Trophoblast cell (in vitro differentiated cells and primary cell): ENCODE data around the gene CCDC61.

ENCODE experiments used
- DNase-seq, 2 donors: peaks; one replicate each; pipeline ENCODE4 v3.0.0-alpha.2; 2016
- H2AFZ ChIP-seq: 2 replicates; pipeline ENCODE4 v1.6.1; 2013; ENCODE audit warnings: low read length, moderate library complexity, mild to moderate bottlenecking; ENCODE audit not compliant: insufficient read depth, poor library complexity
- H2AK5ac ChIP-seq: 2 replicates; pipeline ENCODE4 v1.6.1; 2013; ENCODE audit warnings: mild to moderate bottlenecking, low read length
- H2BK120ac ChIP-seq: 2 replicates; pipeline ENCODE4 v1.6.1; 2013; ENCODE audit warnings: low read length, mild to moderate bottlenecking, moderate library complexity; ENCODE audit not compliant: insufficient read depth, poor library complexity
- H2BK12ac ChIP-seq: 2 replicates; pipeline ENCODE4 v1.6.1; 2013; ENCODE audit warnings: mild to moderate bottlenecking, low read length, moderate library complexity
- H2BK5ac ChIP-seq: 2 replicates; pipeline ENCODE4 v1.6.1; 2013; ENCODE audit warnings: low read length, low read depth, moderate library complexity, mild to moderate bottlenecking; ENCODE audit not compliant: poor library complexity
- H3K14ac ChIP-seq: 2 replicates; pipeline ENCODE4 v1.6.1; 2013; ENCODE audit warnings: mild to moderate bottlenecking, low read length
- H3K18ac ChIP-seq: 2 replicates; pipeline ENCODE4 v1.6.1; 2013; ENCODE audit warnings: mild to moderate bottlenecking, low read length
- H3K23ac ChIP-seq: 2 replicates; pipeline ENCODE4 v1.6.1; 2013; ENCODE audit warnings: low read length
- H3K27ac ChIP-seq: 2 replicates; pipeline ENCODE4 v1.5.1; 2013; ENCODE audit warnings: low read depth, mild to moderate bottlenecking, inconsistent platforms, low read length, moderate library complexity
- H3K27me3 ChIP-seq: 2 replicates; pipeline ENCODE4 v1.6.1; 2013; ENCODE audit warnings: inconsistent platforms, mild to moderate bottlenecking, low read length, moderate library complexity; ENCODE audit not compliant: insufficient read depth
- H3K36me3 ChIP-seq, 2 experiments: 1 replicate in 1 of 2; 2 replicates in 1 of 2; pipeline ENCODE4 v1.6.1; 2013; ENCODE audit warnings: low read length in 2 of 2, mild to moderate bottlenecking in 2 of 2, moderate library complexity in 1 of 2; ENCODE audit not compliant: insufficient read depth in 2 of 2, control insufficient read depth in 1 of 2
- H3K4ac ChIP-seq: 2 replicates; pipeline ENCODE4 v1.6.1; 2013; ENCODE audit warnings: low read depth, mild to moderate bottlenecking, low read length, moderate library complexity
- H3K4me1 ChIP-seq, 2 experiments: 1 replicate in 1 of 2; 2 replicates in 1 of 2; pipeline ENCODE4 v1.6.1; 2013; ENCODE audit warnings: low read length in 2 of 2, mild to moderate bottlenecking in 2 of 2, moderate library complexity in 1 of 2; ENCODE audit not compliant: insufficient read depth in 2 of 2, control insufficient read depth in 1 of 2
- H3K4me2 ChIP-seq: 2 replicates; pipeline ENCODE4 v1.6.1; 2013; ENCODE audit warnings: inconsistent platforms, mild to moderate bottlenecking, low read length, moderate library complexity
- H3K4me3 ChIP-seq: 2 replicates; pipeline ENCODE4 v1.5.1; 2013; ENCODE audit warnings: mild to moderate bottlenecking, low read depth, low read length, inconsistent platforms
- H3K79me1 ChIP-seq: one replicate; pipeline ENCODE4 v1.6.1; 2013; ENCODE audit warnings: low read length
- H3K79me2 ChIP-seq: 2 replicates; pipeline ENCODE4 v1.6.1; 2013; ENCODE audit warnings: low read length, mild to moderate bottlenecking; ENCODE audit not compliant: control insufficient read depth, insufficient read depth, poor library complexity
- H3K9ac ChIP-seq: 2 replicates; pipeline ENCODE4 v1.6.1; 2013; ENCODE audit warnings: mild to moderate bottlenecking, low read length
- H3K9me3 ChIP-seq: 2 replicates; pipeline ENCODE4 v1.6.1; 2013; ENCODE audit warnings: low read depth, mild to moderate bottlenecking, control low read depth, inconsistent platforms, low read length; ENCODE audit not compliant: insufficient read depth
- H4K12ac ChIP-seq: 2 replicates; pipeline ENCODE4 v1.6.1; 2013; ENCODE audit warnings: low read depth, mild to moderate bottlenecking, low read length, moderate library complexity
- H4K8ac ChIP-seq: 2 replicates; pipeline ENCODE4 v1.6.1; 2013; ENCODE audit warnings: low read depth, mild to moderate bottlenecking, low read length, moderate library complexity
- H4K91ac ChIP-seq: one replicate; pipeline ENCODE4 v1.6.1; 2013; ENCODE audit warnings: low read depth, mild to moderate bottlenecking, low read length, moderate library complexity
- WGBS: extraction: QIAGEN DNeasy Blood & Tissue Kit; methylation state at CpG from one replicate; pipeline ENCODE4 v1.1.7; 2013; ENCODE audit warnings: missing lambda C conversion rate; ENCODE audit not compliant: insufficient read length, insufficient coverage; ENCODE audit errors: extremely low coverage; 5-methylcytosine and 5-hydroxymethylcytosine counted together

CCDC61 gene

DNA sequence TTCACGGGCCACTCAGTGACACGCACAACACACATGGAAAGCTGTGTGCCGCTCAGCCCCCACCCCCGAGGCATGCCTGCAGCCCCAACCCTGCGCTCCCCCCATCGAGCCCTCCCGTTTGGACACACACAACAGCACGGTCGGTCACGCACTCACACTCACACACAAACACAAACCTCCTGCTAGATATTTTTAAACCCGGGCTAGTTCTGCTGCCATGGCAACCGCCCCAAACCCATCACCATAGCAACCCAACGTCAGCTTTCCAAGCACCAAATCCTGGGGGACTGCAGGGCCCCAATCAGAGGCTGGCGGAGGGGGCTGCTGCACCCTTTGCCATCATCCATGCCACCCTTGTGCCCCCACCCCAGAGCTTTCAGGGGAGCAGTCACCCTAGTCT lies 19.1 kb upstream of the CCDC61 start:
- H3K23ac ChIP-seq = no peak overlapping the region
- no peak overlapping the region for H3K18ac ChIP-seq
- no peak overlapping the region for H3K9ac ChIP-seq
- no peak overlapping the region for H4K12ac ChIP-seq
- no peak overlapping the region for H2BK12ac ChIP-seq
- no peak overlapping the region for H4K91ac ChIP-seq
- no peaks in the 10 kb centered on the region for H3K36me3 ChIP-seq
- no peaks in the 10 kb centered on the region for H3K4me1 ChIP-seq
- H3K4ac ChIP-seq = no peak overlapping the region
- H3K27me3 ChIP-seq = peaks cover 21% of the 10 kb centered on the region
- no peak for DNase-seq
- H3K27ac ChIP-seq = no peak overlapping the region
- H4K8ac ChIP-seq = no peak overlapping the region
- H2AK5ac ChIP-seq = no peak overlapping the region
- no CpG with 5 or more reads among the region's 14 CpGs for WGBS
- no peak overlapping the region for H3K4me2 ChIP-seq
- no peaks in the 10 kb centered on the region for H3K79me1 ChIP-seq
- H3K79me2 ChIP-seq = no peaks in the 10 kb centered on the region
- no peak overlapping the region for H2BK120ac ChIP-seq
- peaks cover 6% of the 10 kb centered on the region for H3K9me3 ChIP-seq
- H3K4me3 ChIP-seq = no peak overlapping the region
- no peak overlapping the region for H2BK5ac ChIP-seq
- H3K14ac ChIP-seq = no peak overlapping the region
- H2AFZ ChIP-seq = no peak overlapping the region

- Histone ChIP-seq H3K9me3 (peaks cover 4% of the 10 kb centered on the region), H2BK12ac (no peak overlapping the region), H2AFZ (no peak overlapping the region), H3K27ac (no peak overlapping the region), H3K18ac (no peak overlapping the region), H4K8ac (no peak overlapping the region), H3K4ac (no peak overlapping the region), H3K4me3 (no peak overlapping the region), H4K12ac (no peak overlapping the region), H3K23ac (no peak overlapping the region), H2BK120ac (no peak overlapping the region), H3K27me3 (peaks cover 12% of the 10 kb centered on the region), H3K36me3 (no peaks in the 10 kb centered on the region), H2BK5ac (no peak overlapping the region), H2AK5ac (no peak overlapping the region), H3K9ac (no peak overlapping the region), H3K79me2 (no peaks in the 10 kb centered on the region), H3K14ac (no peak overlapping the region), H3K4me2 (no peak overlapping the region), H4K91ac (no peak overlapping the region), H3K4me1 (no peaks in the 10 kb centered on the region), H3K79me1 (no peaks in the 10 kb centered on the region)
- no CpG with 5 or more reads among the region's 7 CpGs for WGBS
- no peak for DNase-seq
Measured at GRCh38 chr19:45978156-45978555, 17.1 kb upstream of the CCDC61 start.

GRCh38 chr19:45981350-45981749 lies 13.9 kb upstream of the CCDC61 start:
- Histone ChIP-seq H4K8ac (no peak overlapping the region), H3K4me3 (no peak overlapping the region), H3K79me2 (no peaks in the 10 kb centered on the region), H4K12ac (no peak overlapping the region), H3K27me3 (no peaks in the 10 kb centered on the region), H2BK5ac (no peak overlapping the region), H3K18ac (no peak overlapping the region), H2BK12ac (no peak overlapping the region), H3K4me1 (no peaks in the 10 kb centered on the region), H2BK120ac (no peak overlapping the region), H3K27ac (no peak overlapping the region), H3K4ac (no peak overlapping the region), H3K14ac (no peak overlapping the region), H3K79me1 (no peaks in the 10 kb centered on the region), H3K9ac (no peak overlapping the region), H2AFZ (no peak overlapping the region), H4K91ac (no peak overlapping the region), H3K4me2 (no peak overlapping the region), H3K36me3 (no peaks in the 10 kb centered on the region), H3K23ac (no peak overlapping the region), H3K9me3 (no peaks in the 10 kb centered on the region), H2AK5ac (no peak overlapping the region)
- no peak for DNase-seq
- WGBS = no CpG with 5 or more reads among the region's 2 CpGs

GRCh38 chr19:45985321-45985720 lies 9.9 kb upstream of the CCDC61 start:
- Histone ChIP-seq H2AK5ac (no peak overlapping the region), H3K79me1 (no peaks in the 10 kb centered on the region), H3K23ac (no peak overlapping the region), H2AFZ (no peak overlapping the region), H2BK12ac (no peak overlapping the region), H3K27ac (no peak overlapping the region), H3K27me3 (no peaks in the 10 kb centered on the region), H3K36me3 (no peaks in the 10 kb centered on the region), H3K9ac (no peak overlapping the region), H3K4me1 (no peaks in the 10 kb centered on the region), H3K4ac (no peak overlapping the region), H3K9me3 (no peaks in the 10 kb centered on the region), H3K4me2 (no peak overlapping the region), H4K8ac (no peak overlapping the region), H2BK5ac (no peak overlapping the region), H3K18ac (no peak overlapping the region), H3K14ac (no peak overlapping the region), H2BK120ac (no peak overlapping the region), H3K79me2 (no peaks in the 10 kb centered on the region), H3K4me3 (no peak overlapping the region), H4K12ac (no peak overlapping the region), H4K91ac (no peak overlapping the region)
- no peak for DNase-seq
- WGBS = no CpG with 5 or more reads among the region's 7 CpGs
